ENCODE results near the gene TPGS1. TPM values are rescaled to one million over a fixed set of nuclear protein-coding genes. Genes with fewer than 3 reads are reported as not detected.

The TPGS1 gene
- total RNA-seq, 2 experiments from 2014 or later = 8.9 to 9.3 TPM

GRCh38 chr19:501646-502045 lies 5.7 kb upstream of the TPGS1 start:
- POLR2A ChIA-PET = no interaction called here
- Mint-ChIP-seq H3K36me3 (ENCODE audit: low read depth) (no peaks in the 10 kb centered on the region), H3K4me1 (ENCODE audit: low read depth) (peaks cover 7% of the 10 kb centered on the region), H3K4me3 (no peak overlapping the region), H3K9me3 (no peaks in the 10 kb centered on the region), H3K27ac (no peak overlapping the region), H3K27me3 (peaks cover 12% of the 10 kb centered on the region)
- CTCF ChIA-PET = no interaction called here
- ATAC-seq (no peak), DNase-seq (no peak)
- intact Hi-C loops (cut with micrococcal nuclease) = no loop called here
- no peak for TF ChIP-seq CTCF (IDR thresholded peaks at IDR 0.05)

GRCh38 chr19:504616-505015 lies 2.7 kb upstream of the TPGS1 start:
- no peak for TF ChIP-seq CTCF (IDR thresholded peaks at IDR 0.05)
- DNase-seq (no peak), ATAC-seq (no peak)
- Mint-ChIP-seq H3K36me3 (ENCODE audit: low read depth) (peaks cover 4% of the 10 kb centered on the region), H3K27ac (no peak overlapping the region), H3K27me3 (no peaks in the 10 kb centered on the region), H3K4me3 (no peak overlapping the region), H3K4me1 (ENCODE audit: low read depth) (peaks cover 21% of the 10 kb centered on the region), H3K9me3 (no peaks in the 10 kb centered on the region)
- ChIA-PET CTCF (interaction anchor here (1.3 kb wide), 1 partner anchor 9 kb away, joined by 7 read pairs; the partner anchor contains the start of gene MADCAM1), POLR2A (interaction anchor here (1.5 kb wide), 1 partner anchor 13 kb away, joined by 5 read pairs; no protein-coding TSS in a partner anchor)
- intact Hi-C loops (cut with micrococcal nuclease) = no loop called here

GRCh38 chr19:506404-507285 lies 652 bp upstream of the TPGS1 start:
- Mint-ChIP-seq H3K4me3 (peak overlapping the region; percentile 91), H3K36me3 (ENCODE audit: low read depth) (peaks cover 4% of the 10 kb centered on the region), H3K9me3 (no peaks in the 10 kb centered on the region), H3K4me1 (ENCODE audit: low read depth) (peaks cover 35% of the 10 kb centered on the region), H3K27me3 (no peaks in the 10 kb centered on the region), H3K27ac (peak overlapping the region; percentile 99)
- DNase-seq (peak; percentile 97), ATAC-seq (peak; percentile 66)
- peak; percentile 96 for TF ChIP-seq CTCF (IDR thresholded peaks at IDR 0.05)
- intact Hi-C loops (cut with micrococcal nuclease) = no loop called here
- ChIA-PET CTCF (interaction anchor here (0.5 to 2.3 kb wide), 21 partner anchors 9 to 240 kb away, joined by 3 to 22 read pairs (median 3); partner anchors contain the start of genes C2CD4C, CDC34, MADCAM1 and SHC2), POLR2A (interaction anchor here (0.8 to 1.3 kb wide), 5 partner anchors 9 to 66 kb away, joined by 3 to 10 read pairs (median 5); partner anchors contain the start of genes BSG and MADCAM1)

- Mint-ChIP-seq H3K9me3 (no peaks in the 10 kb centered on the region), H3K4me1 (ENCODE audit: low read depth) (peaks cover 30% of the 10 kb centered on the region), H3K4me3 (peak overlapping the region; percentile 91), H3K27me3 (no peaks in the 10 kb centered on the region), H3K36me3 (ENCODE audit: low read depth) (peaks cover 4% of the 10 kb centered on the region), H3K27ac (peak overlapping the region; percentile 99)
- no peak for TF ChIP-seq CTCF (IDR thresholded peaks at IDR 0.05)
- ChIA-PET POLR2A (interaction anchor here (3.2 kb wide), 1 partner anchor 24 kb away, joined by 20 read pairs; the partner anchor contains the start of gene CDC34), CTCF (interaction anchor here (2.3 kb wide), 1 partner anchor 24 kb away, joined by 16 read pairs; the partner anchor contains the start of gene CDC34)
- intact Hi-C loops (cut with micrococcal nuclease) = no loop called here
- no peak for DNase-seq
- no peak for ATAC-seq
Measured at GRCh38 chr19:508204-509150, 1.2 kb downstream of the TPGS1 start.

Measured in activated CD8-positive, alpha-beta T cell treated with anti-CD3 and anti-CD28 coated beads for 36 hours (primary cell).